Vagina (tissue), 2 donors: ENCODE measurements around the gene MAP7.

ENCODE experiments used
- CTCF ChIP-seq, 3 experiments: fragments of 450-650 bp in 2 of 3; fragments of 200-600 bp in 1 of 3; sonication (generic) in 1 of 3; IDR thresholded peaks; one replicate each; pipeline ENCODE4 v1.5.1; 2017 to 2019; ENCODE audit warnings: antibody characterized with exemption in 3 of 3, mild to moderate bottlenecking in 2 of 3, moderate library complexity in 2 of 3
- POLR2A ChIP-seq, 2 donors: fragments of 450-650 bp; IDR thresholded peaks; one replicate each; pipeline ENCODE4 v1.6.1; 2017; ENCODE audit warnings: antibody characterized with exemption in 2 of 2, mild to moderate bottlenecking in 2 of 2, moderate library complexity in 2 of 2
- POLR2AphosphoS5 ChIP-seq, 2 donors: sonication (generic); formaldehyde crosslinking; IDR thresholded peaks; one replicate each; pipeline ENCODE4 v1.9.0; 2017; ENCODE audit warnings: antibody characterized with exemption in 2 of 2, mild to moderate bottlenecking in 2 of 2, low read depth in 1 of 2; ENCODE audit not compliant: insufficient read depth in 1 of 2

GRCh38 chr6:136521427-136521826 is 28.8 kb downstream of the MAP7 start:
- no peak for TF ChIP-seq CTCF (IDR thresholded peaks at IDR 0.05)
- TF ChIP-seq POLR2AphosphoS5 (IDR thresholded peaks at IDR 0.05; ENCODE audit: insufficient read depth in 1 of 2, low read depth in 1 of 2), result no peak
- no peak for TF ChIP-seq POLR2A (IDR thresholded peaks at IDR 0.05)
